GM23248 (cell line): ENCODE results near the gene SMOC2.

Experiments
- EZH2 ChIP-seq: fragments of 200-600 bp; sonication (generic); IDR thresholded peaks from 2 replicates; pipeline ENCODE4 v1.6.1; 2018; ENCODE audit warnings: antibody characterized with exemption, mild to moderate bottlenecking; ENCODE audit not compliant: insufficient read depth, poor library complexity, severe bottlenecking
- EZH2phosphoT487 ChIP-seq: fragments of 200-600 bp; sonication (generic); IDR thresholded peaks from 2 replicates; pipeline ENCODE4 v1.6.1; 2018; ENCODE audit warnings: antibody characterized with exemption, moderate library complexity, mild to moderate bottlenecking, low read depth; ENCODE audit not compliant: insufficient read depth

GRCh38 chr6:168616816-168617765, 176.1 kb downstream of the SMOC2 start:
- no peak for TF ChIP-seq EZH2phosphoT487
- no peak for TF ChIP-seq EZH2
